ENCODE results near the gene CYP11A1. TPM values are rescaled to one million over a fixed set of nuclear protein-coding genes. Genes with fewer than 3 reads are reported as not detected.

Gene CYP11A1
- total RNA-seq, 1 experiment from 2014 or later, result 1.7 TPM

DNA sequence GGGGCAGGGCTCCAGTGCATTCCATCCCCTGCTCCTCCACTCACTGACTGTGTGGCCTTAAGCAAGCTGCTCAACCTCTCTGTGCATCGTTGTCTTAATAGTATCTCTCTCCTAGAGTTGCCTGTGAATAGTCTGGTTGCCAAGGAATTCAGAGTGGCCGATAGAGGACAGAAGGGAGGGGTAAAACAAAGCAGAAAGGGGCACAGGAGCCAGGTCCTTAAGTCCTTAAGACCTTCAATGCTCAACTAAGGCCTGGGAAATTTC is 13.7 kb upstream of the CYP11A1 start:
- H3K27ac Mint-ChIP-seq, result no peak overlapping the region
- Histone ChIP-seq H3K79me1 (ENCODE audit: insufficient read depth, low read depth, low read length, poor library complexity, severe bottlenecking) (no peaks in the 10 kb centered on the region), H2AFZ (ENCODE audit: low read length) (no peak overlapping the region), H3K79me2 (ENCODE audit: insufficient read depth, low read length) (no peaks in the 10 kb centered on the region), H3K9ac (ENCODE audit: extremely low read depth, insufficient read length, low read length) (no peak overlapping the region), H3K27ac (ENCODE audit: insufficient read length, low read depth, low read length) (no peak overlapping the region), H3K27me3 (ENCODE audit: insufficient read depth, low read length) (no peaks in the 10 kb centered on the region), H3K14ac (ENCODE audit: insufficient read depth, low read length) (no peak overlapping the region), H2AK5ac (ENCODE audit: insufficient read length, low read length) (no peak overlapping the region), H3K23ac (ENCODE audit: insufficient read length, low read depth, low read length) (no peak overlapping the region), H3K4ac (ENCODE audit: low read depth, low read length) (no peak overlapping the region), H2BK15ac (ENCODE audit: low read depth, low read length) (no peak overlapping the region), H3K23me2 (ENCODE audit: insufficient read length, low read depth, low read length, poor library complexity, severe bottlenecking) (no peaks in the 10 kb centered on the region), H3K4me1 (ENCODE audit: insufficient read depth, low read length) (no peaks in the 10 kb centered on the region), H3K56ac (ENCODE audit: insufficient read length, low read depth, low read length) (no peak overlapping the region), H2BK12ac (ENCODE audit: insufficient read length, low read depth, low read length) (no peak overlapping the region), H4K91ac (ENCODE audit: insufficient read length, low read depth, low read length) (no peak overlapping the region), H2BK20ac (ENCODE audit: low read depth, low read length, poor library complexity, severe bottlenecking) (no peak overlapping the region), H4K5ac (ENCODE audit: insufficient read length, low read depth, low read length) (no peak overlapping the region), H2BK120ac (ENCODE audit: low read depth, low read length, poor library complexity, severe bottlenecking) (no peak overlapping the region), H3K4me2 (ENCODE audit: insufficient read depth, insufficient read length, low read length) (no peak overlapping the region), H4K20me1 (ENCODE audit: control insufficient read depth, insufficient read depth, insufficient read length) (no peaks in the 10 kb centered on the region), H3K9me3 (ENCODE audit: control insufficient read depth, low read depth, low read length) (no peaks in the 10 kb centered on the region), H3T11ph (ENCODE audit: low read length) (no peak overlapping the region), H3K18ac (ENCODE audit: insufficient read length, low read depth, low read length) (no peak overlapping the region), H4K8ac (replicated peaks; ENCODE audit: insufficient read length, low read depth, low read length) (no peak overlapping the region), H2BK5ac (ENCODE audit: insufficient read length, low read length) (no peak overlapping the region)
- WGBS (ENCODE audit: extremely low coverage, insufficient read length, low lambda C conversion rate), result no CpG with 5 or more reads among the region's 2 CpGs
- no peaks in the 10 kb centered on the region for H3K36me3 Mint-ChIP-seq (ENCODE audit: insufficient read depth in 1 of 3, low read depth in 3 of 3)
- TF ChIP-seq, protein P1, sequence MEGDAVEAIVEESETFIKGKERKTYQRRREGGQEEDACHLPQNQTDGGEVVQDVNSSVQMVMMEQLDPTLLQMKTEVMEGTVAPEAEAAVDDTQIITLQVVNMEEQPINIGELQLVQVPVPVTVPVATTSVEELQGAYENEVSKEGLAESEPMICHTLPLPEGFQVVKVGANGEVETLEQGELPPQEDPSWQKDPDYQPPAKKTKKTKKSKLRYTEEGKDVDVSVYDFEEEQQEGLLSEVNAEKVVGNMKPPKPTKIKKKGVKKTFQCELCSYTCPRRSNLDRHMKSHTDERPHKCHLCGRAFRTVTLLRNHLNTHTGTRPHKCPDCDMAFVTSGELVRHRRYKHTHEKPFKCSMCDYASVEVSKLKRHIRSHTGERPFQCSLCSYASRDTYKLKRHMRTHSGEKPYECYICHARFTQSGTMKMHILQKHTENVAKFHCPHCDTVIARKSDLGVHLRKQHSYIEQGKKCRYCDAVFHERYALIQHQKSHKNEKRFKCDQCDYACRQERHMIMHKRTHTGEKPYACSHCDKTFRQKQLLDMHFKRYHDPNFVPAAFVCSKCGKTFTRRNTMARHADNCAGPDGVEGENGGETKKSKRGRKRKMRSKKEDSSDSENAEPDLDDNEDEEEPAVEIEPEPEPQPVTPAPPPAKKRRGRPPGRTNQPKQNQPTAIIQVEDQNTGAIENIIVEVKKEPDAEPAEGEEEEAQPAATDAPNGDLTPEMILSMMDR (conservative IDR thresholded peaks at IDR 0.05), result no peak
- no peaks in the 10 kb centered on the region; the same call in none of the 2 replicates for H3K27me3 Mint-ChIP-seq (ENCODE audit: low read depth)
- no peaks in the 10 kb centered on the region for H3K9me3 Mint-ChIP-seq
- peaks cover 11 to 25% of the 10 kb centered on the region in 2 experiments for H3K4me1 Mint-ChIP-seq
- no peak for DNase-seq
- no peak overlapping the region for H3K4me3 Mint-ChIP-seq
